Stimulated activated CD4-positive, alpha-beta T cell treated with anti-CD3 and anti-CD28 coated beads, TNF-alpha, amount 100 ng/mL, for 48 hours (primary cell): Measurements from ENCODE around the gene PCBP3.
"Not testable (repeated sequence)": the region's sequence is repeated elsewhere in the genome, so short reads cannot be mapped to it uniquely, and the experiment has no call there.

Experiments used
- DNase-seq, 3 donors: peaks; one replicate each; pipeline ENCODE4 v3.0.0-alpha.2; 2020; ENCODE audit warnings: low read depth in 3 of 3

PCBP3 gene

GRCh38 chr21:45643021-45643980 is at the start of gene PCBP3:
TSS of gene PCBP3 (plus strand) at chr21:45643725. CDS start at chr21:45850086, 206,361 bp downstream.
- DNase-seq, result peak; percentile 97 to 99 (median 98)

- DNase-seq, result no peak
Measured at GRCh38 chr21:45594721-45595489, 48.6 kb upstream of the PCBP3 start.

- no peak for DNase-seq
Measured at GRCh38 chr21:45595574-45596295, 47.8 kb upstream of the PCBP3 start.

GRCh38 chr21:45596704-45597318 is 46.7 kb upstream of the PCBP3 start:
- peak; percentile 66 to 84 (median 76) for DNase-seq

- no peak for DNase-seq
Measured at GRCh38 chr21:45598109-45598508, 45.4 kb upstream of the PCBP3 start.

- DNase-seq, result no peak
Measured at GRCh38 chr21:45598666-45599065, 44.9 kb upstream of the PCBP3 start.

- no peak for DNase-seq
Measured at GRCh38 chr21:45599146-45599581, 44.4 kb upstream of the PCBP3 start.

- DNase-seq, result no peak
Measured at GRCh38 chr21:45600248-45600647, 43.3 kb upstream of the PCBP3 start.

- DNase-seq, result no peak
Measured at GRCh38 chr21:45601551-45601950, 42.0 kb upstream of the PCBP3 start.

- DNase-seq, result no peak
Measured at GRCh38 chr21:45602106-45602505, 41.4 kb upstream of the PCBP3 start.

- DNase-seq, result no peak
Measured at GRCh38 chr21:45603481-45603880, 40.0 kb upstream of the PCBP3 start.

GRCh38 chr21:45604681-45605080 is 38.8 kb upstream of the PCBP3 start:
- DNase-seq, result not testable (repeated sequence)

GRCh38 chr21:45607021-45607908 is 36.3 kb upstream of the PCBP3 start:
- peak in 2 of 3 donors; percentile 44 to 50 for DNase-seq

- no peak for DNase-seq
Measured at GRCh38 chr21:45607909-45608295, 35.6 kb upstream of the PCBP3 start.

- DNase-seq, result not testable (repeated sequence)
Measured at GRCh38 chr21:45608747-45609470, 34.6 kb upstream of the PCBP3 start.

- DNase-seq, result not testable (repeated sequence)
Measured at GRCh38 chr21:45609616-45610015, 33.9 kb upstream of the PCBP3 start.

- no peak for DNase-seq
Measured at GRCh38 chr21:45611296-45611695, 32.2 kb upstream of the PCBP3 start.

GRCh38 chr21:45611939-45612664 is 31.4 kb upstream of the PCBP3 start:
- DNase-seq, result no peak

GRCh38 chr21:45612665-45613019 is 30.9 kb upstream of the PCBP3 start:
- DNase-seq, result not testable (repeated sequence)
